C4-2B (cell line): ENCODE data around the gene TADA3.

ENCODE experiments used
- H3K27ac ChIP-seq: fragments of 450-650 bp; 2 replicates; pipeline ENCODE4 v1.5.1; 2017
- CTCF ChIP-seq: fragments of 450-650 bp; conservative IDR thresholded peaks from 2 replicates; pipeline ENCODE4 v1.5.1; 2017; ENCODE audit warnings: mild to moderate bottlenecking
- ZFX ChIP-seq: fragments of 450-650 bp; IDR thresholded peaks from 2 replicates; pipeline ENCODE4 v1.6.1; 2017

Gene TADA3

GRCh38 chr3:9818666-9819335 lies 26.5 kb upstream of the TADA3 start:
- H3K27ac ChIP-seq: no peak overlapping the region

GRCh38 chr3:9817436-9817835 lies 25.2 kb upstream of the TADA3 start:
- TF ChIP-seq CTCF (no peak), ZFX (no peak)
- no peak overlapping the region for H3K27ac ChIP-seq

More at GRCh38 chr3:9818666-9819335, 26.5 kb upstream of the TADA3 start:
- no peak for TF ChIP-seq ZFX
- TF ChIP-seq CTCF: no peak

GRCh38 chr3:9815986-9816385 lies 23.7 kb upstream of the TADA3 start:
- TF ChIP-seq ZFX (no peak), CTCF (no peak)
- no peak overlapping the region for H3K27ac ChIP-seq

GRCh38 chr3:9812870-9813483 lies 20.7 kb upstream of the TADA3 start:
- no peak for TF ChIP-seq CTCF
- no peak for TF ChIP-seq ZFX
- H3K27ac ChIP-seq: no peak overlapping the region

- no peak for TF ChIP-seq ZFX
- TF ChIP-seq CTCF: no peak
- no peak overlapping the region; the same call in 1 of the 2 replicates for H3K27ac ChIP-seq
Observed at GRCh38 chr3:9810846-9811245, 18.6 kb upstream of the TADA3 start.

- no peak for TF ChIP-seq CTCF
- TF ChIP-seq ZFX: no peak
- peak overlapping the region; percentile 70 for H3K27ac ChIP-seq
Observed at GRCh38 chr3:9810433-9810770, 18.1 kb upstream of the TADA3 start.

GRCh38 chr3:9809615-9810432 lies 17.6 kb upstream of the TADA3 start, which contains the start of gene TTLL3:
Gene TTLL3 (plus strand): TSS chr3:9810262. CDS start chr3:9810662, 400 bp downstream.
- H3K27ac ChIP-seq: peak within 1 kb of the TSS; percentile 70

More at GRCh38 chr3:9809615-9810432, 17.6 kb upstream of the TADA3 start, which contains the start of gene TTLL3:
- no peak for TF ChIP-seq CTCF
- TF ChIP-seq ZFX: no peak
